Measurements from ENCODE around the gene EGR4.

The EGR4 gene

GRCh38 chr2:73290049-73290839, 3.1 kb downstream of the EGR4 start:
- DNase-seq (ENCODE audit: low read depth in 2 of 2), result no peak

- DNase-seq (ENCODE audit: low read depth in 2 of 2), result no peak
Measured at GRCh38 chr2:73289304-73289703, 4.0 kb downstream of the EGR4 start.

- no peak for DNase-seq (ENCODE audit: low read depth in 2 of 2)
Measured at GRCh38 chr2:73286134-73286655, 7.2 kb downstream of the EGR4 start.

GRCh38 chr2:73285159-73285739, 8.1 kb downstream of the EGR4 start:
- DNase-seq (ENCODE audit: low read depth in 2 of 2), result no peak

- peak; percentile 41 to 45 for DNase-seq (ENCODE audit: low read depth in 2 of 2)
Measured at GRCh38 chr2:73284296-73285158, 8.8 kb downstream of the EGR4 start, which contains the start of gene FBXO41. Gene FBXO41, minus strand, starts transcription at chr2:73284478. Its CDS starts 14,848 bp downstream, at chr2:73269630.

GRCh38 chr2:73283545-73284295, 9.6 kb downstream of the EGR4 start:
- no peak for DNase-seq (ENCODE audit: low read depth in 2 of 2)

- no peak for DNase-seq (ENCODE audit: low read depth in 2 of 2)
Measured at GRCh38 chr2:73282924-73283544, 10.3 kb downstream of the EGR4 start.

- DNase-seq (ENCODE audit: low read depth in 2 of 2), result no peak
Measured at GRCh38 chr2:73281244-73281643, 12.1 kb downstream of the EGR4 start.

GRCh38 chr2:73279852-73280251, 13.5 kb downstream of the EGR4 start:
- DNase-seq (ENCODE audit: low read depth in 2 of 2), result no peak

- DNase-seq (ENCODE audit: low read depth in 2 of 2), result no peak
Measured at GRCh38 chr2:73272270-73272669, 21.1 kb downstream of the EGR4 start.

- no peak for DNase-seq (ENCODE audit: low read depth in 2 of 2)
Measured at GRCh38 chr2:73269686-73270465, 23.5 kb downstream of the EGR4 start.

- peak; percentile 38 to 45 for DNase-seq (ENCODE audit: low read depth in 2 of 2)
Measured at GRCh38 chr2:73268830-73269685, 24.3 kb downstream of the EGR4 start.

GRCh38 chr2:73268366-73268829, 24.9 kb downstream of the EGR4 start:
- no peak for DNase-seq (ENCODE audit: low read depth in 2 of 2)

GRCh38 chr2:73267008-73267407, 26.3 kb downstream of the EGR4 start:
- DNase-seq (ENCODE audit: low read depth in 2 of 2), result no peak

GRCh38 chr2:73266061-73266901, 27.1 kb downstream of the EGR4 start:
- DNase-seq (ENCODE audit: low read depth in 2 of 2), result no peak

GRCh38 chr2:73265298-73266060, 27.9 kb downstream of the EGR4 start:
- no peak for DNase-seq (ENCODE audit: low read depth in 2 of 2)

GRCh38 chr2:73264783-73265182, 28.6 kb downstream of the EGR4 start:
- DNase-seq (ENCODE audit: low read depth in 2 of 2), result no peak

- DNase-seq (ENCODE audit: low read depth in 2 of 2), result no peak
Measured at GRCh38 chr2:73264332-73264606, 29.1 kb downstream of the EGR4 start.

Data from stimulated activated CD8-positive, alpha-beta memory T cell treated with anti-CD3 and anti-CD28 coated beads, Interleukin-7, amount 100 ng/mL, for 1 hour (primary cell).